ENCODE results near the gene OR8A1. TPM values are rescaled to one million over a fixed set of nuclear protein-coding genes. Genes with fewer than 3 reads are reported as not detected.

Gene OR8A1
- total RNA-seq, 1 experiment from 2014 or later: not detected

GRCh38 chr11:124611064-124611463, 41.3 kb downstream of the OR8A1 start, which contains the start of gene PANX3:
TSS of gene PANX3 (plus strand) at chr11:124611428. CDS start at chr11:124611557, 129 bp downstream.
- H3K4me1 ChIP-seq (replicated peaks; ENCODE audit: insufficient read depth): no peaks in the 10 kb centered on the region
- H3K27me3 ChIP-seq (ENCODE audit: insufficient read depth, low read depth): peaks cover 27% of the 10 kb centered on the region; the same call in 1 of the 2 replicates
- H3K9me3 ChIP-seq (ENCODE audit: insufficient read depth, low read depth): no peaks in the 10 kb centered on the region
- no peaks in the 10 kb centered on the region for H3K79me2 ChIP-seq (ENCODE audit: low read depth)
- ChIA-PET CTCF (no interaction called here), POLR2A (ENCODE audit: unreplicated experiment) (no interaction called here)
- H3K9me2 ChIP-seq (ENCODE audit: insufficient read depth): no peaks in the 10 kb centered on the region
- no peak for DNase-seq
- H4K20me1 ChIP-seq (ENCODE audit: insufficient read depth): no peaks in the 10 kb centered on the region
- H3K4me3 ChIP-seq: no peak within 1 kb of the TSS
- BruUV-seq (replicated peaks): no TSS peak
- H3K36me3 ChIP-seq (ENCODE audit: low read depth): no peaks in the 10 kb centered on the region
- no peak within 1 kb of the TSS for H2AFZ ChIP-seq
- no peak within 1 kb of the TSS for H3K27ac ChIP-seq
- intact Hi-C loops (cut with micrococcal nuclease; ENCODE audit: unreplicated experiment): no loop called here
- H3K4me2 ChIP-seq: no peak within 1 kb of the TSS
- H3F3A ChIP-seq (ENCODE audit: insufficient read depth, low read depth): no peaks in the 10 kb centered on the region
- no peak for TF ChIP-seq EZH2 (IDR thresholded peaks at IDR 0.05; ENCODE audit: low read depth)
- no peak for TF ChIP-seq CTCF (conservative IDR thresholded peaks at IDR 0.05)

GRCh38 chr11:124612045-124612444, 42.2 kb downstream of the OR8A1 start:
- no peak for TF ChIP-seq CTCF (conservative IDR thresholded peaks at IDR 0.05)
- TF ChIP-seq EZH2 (IDR thresholded peaks at IDR 0.05; ENCODE audit: low read depth): no peak
- Histone ChIP-seq H3K4me2 (no peak overlapping the region), H4K20me1 (ENCODE audit: insufficient read depth) (no peaks in the 10 kb centered on the region), H3K9me2 (ENCODE audit: insufficient read depth) (no peaks in the 10 kb centered on the region), H3K9me3 (ENCODE audit: insufficient read depth, low read depth) (no peaks in the 10 kb centered on the region), H3K4me3 (no peak overlapping the region), H2AFZ (no peak overlapping the region), H3K27ac (no peak overlapping the region), H3F3A (ENCODE audit: insufficient read depth, low read depth) (no peaks in the 10 kb centered on the region), H3K36me3 (ENCODE audit: low read depth) (no peaks in the 10 kb centered on the region), H3K27me3 (ENCODE audit: insufficient read depth, low read depth) (peaks cover 37% of the 10 kb centered on the region), H3K79me2 (ENCODE audit: low read depth) (no peaks in the 10 kb centered on the region), H3K4me1 (replicated peaks; ENCODE audit: insufficient read depth) (no peaks in the 10 kb centered on the region)
- BruUV-seq (replicated peaks): no TSS peak
- ChIA-PET POLR2A (ENCODE audit: unreplicated experiment) (no interaction called here), CTCF (no interaction called here)
- no peak for DNase-seq
- intact Hi-C loops (cut with micrococcal nuclease; ENCODE audit: unreplicated experiment): no loop called here

GRCh38 chr11:124612567-124613246, 42.9 kb downstream of the OR8A1 start:
- Histone ChIP-seq H3K27ac (no peak overlapping the region), H3K4me3 (no peak overlapping the region), H3K27me3 (ENCODE audit: insufficient read depth, low read depth) (peaks cover 44% of the 10 kb centered on the region), H4K20me1 (ENCODE audit: insufficient read depth) (no peaks in the 10 kb centered on the region), H3K4me1 (replicated peaks; ENCODE audit: insufficient read depth) (no peaks in the 10 kb centered on the region), H3K79me2 (ENCODE audit: low read depth) (no peaks in the 10 kb centered on the region), H3F3A (ENCODE audit: insufficient read depth, low read depth) (no peaks in the 10 kb centered on the region), H3K9me2 (ENCODE audit: insufficient read depth) (no peaks in the 10 kb centered on the region), H2AFZ (no peak overlapping the region), H3K9me3 (ENCODE audit: insufficient read depth, low read depth) (no peaks in the 10 kb centered on the region), H3K4me2 (no peak overlapping the region), H3K36me3 (ENCODE audit: low read depth) (no peaks in the 10 kb centered on the region)
- ChIA-PET CTCF (no interaction called here), POLR2A (ENCODE audit: unreplicated experiment) (no interaction called here)
- DNase-seq: no peak
- BruUV-seq (replicated peaks): no TSS peak
- intact Hi-C loops (cut with micrococcal nuclease; ENCODE audit: unreplicated experiment): no loop called here
- no peak for TF ChIP-seq CTCF (conservative IDR thresholded peaks at IDR 0.05)
- no peak for TF ChIP-seq EZH2 (IDR thresholded peaks at IDR 0.05; ENCODE audit: low read depth)

Measured in PC-9 (cell line).